ENCODE results near the gene CYP27B1.

The CYP27B1 gene

GRCh38 chr12:57772429-57773322, 5.8 kb upstream of the CYP27B1 start, which contains the start of gene EEF1AKMT3:
Gene EEF1AKMT3, plus strand, starts transcription at chr12:57772614. Its CDS starts 111 bp downstream, at chr12:57772725.
- TF ChIP-seq REST (IDR thresholded peaks at IDR 0.05; ENCODE audit: insufficient read depth in 1 of 2, low read depth in 2 of 2, low read length in 2 of 2), result no peak
- TF ChIP-seq SIN3A (IDR thresholded peaks at IDR 0.05; ENCODE audit: borderline replicate concordance, insufficient read depth, low read length), result 0 out of 2 replicates have a peak, but pooled peaks have one; percentile 12

GRCh38 chr12:57771873-57772428, 5.1 kb upstream of the CYP27B1 start, which contains the start of gene METTL1:
Gene METTL1, minus strand, starts transcription at chr12:57772105. Its CDS starts 22 bp downstream, at chr12:57772083.
- TF ChIP-seq FOXP2 (optimal IDR thresholded peaks at IDR 0.05; ENCODE audit: borderline replicate concordance, extremely low read depth, extremely low read length, insufficient read depth) (no peak), REST (IDR thresholded peaks at IDR 0.05; ENCODE audit: insufficient read depth in 1 of 2, low read depth in 2 of 2, low read length in 2 of 2) (peak in 1 of 2 experiments; percentile 71; a peak in 1 of 4 replicates), SIN3A (IDR thresholded peaks at IDR 0.05; ENCODE audit: borderline replicate concordance, insufficient read depth, low read length) (peak; percentile 100), POLR2AphosphoS5 (IDR thresholded peaks at IDR 0.05; ENCODE audit: low read depth, low read length) (peak; percentile 88), TAF1 (IDR thresholded peaks at IDR 0.05; ENCODE audit: borderline replicate concordance, insufficient read depth, low read length) (peak; percentile 89; the same call in 1 of the 2 replicates)

GRCh38 chr12:57771236-57771872, 4.5 kb upstream of the CYP27B1 start:
- no peak for TF ChIP-seq FOXP2 (optimal IDR thresholded peaks at IDR 0.05; ENCODE audit: borderline replicate concordance, extremely low read depth, extremely low read length, insufficient read depth)
- no peak for TF ChIP-seq TAF1 (IDR thresholded peaks at IDR 0.05; ENCODE audit: borderline replicate concordance, insufficient read depth, low read length)
- TF ChIP-seq POLR2AphosphoS5 (IDR thresholded peaks at IDR 0.05; ENCODE audit: low read depth, low read length), result no peak
- no peak for TF ChIP-seq REST (IDR thresholded peaks at IDR 0.05; ENCODE audit: insufficient read depth in 1 of 2, low read depth in 2 of 2, low read length in 2 of 2)
- no peak for TF ChIP-seq SIN3A (IDR thresholded peaks at IDR 0.05; ENCODE audit: borderline replicate concordance, insufficient read depth, low read length)

GRCh38 chr12:57770734-57771133, 3.9 kb upstream of the CYP27B1 start:
- no peak for TF ChIP-seq FOXP2 (optimal IDR thresholded peaks at IDR 0.05; ENCODE audit: borderline replicate concordance, extremely low read depth, extremely low read length, insufficient read depth)
- no peak for TF ChIP-seq SIN3A (IDR thresholded peaks at IDR 0.05; ENCODE audit: borderline replicate concordance, insufficient read depth, low read length)
- no peak for TF ChIP-seq REST (IDR thresholded peaks at IDR 0.05; ENCODE audit: insufficient read depth in 1 of 2, low read depth in 2 of 2, low read length in 2 of 2)
- TF ChIP-seq POLR2AphosphoS5 (IDR thresholded peaks at IDR 0.05; ENCODE audit: low read depth, low read length), result no peak
- TF ChIP-seq TAF1 (IDR thresholded peaks at IDR 0.05; ENCODE audit: borderline replicate concordance, insufficient read depth, low read length), result no peak

Data from PFSK-1 (cell line).